GM12872 (cell line): ENCODE data around the gene MYLK4.

Experiments used
- TF ChIP-seq, protein P1 (sequence below): IDR thresholded peaks from 3 replicates; pipeline ENCODE4 v1.5.1; 2011; ENCODE audit warnings: low read depth, mild to moderate bottlenecking, low read length, moderate library complexity; ENCODE audit not compliant: insufficient read depth

Gene MYLK4

DNA sequence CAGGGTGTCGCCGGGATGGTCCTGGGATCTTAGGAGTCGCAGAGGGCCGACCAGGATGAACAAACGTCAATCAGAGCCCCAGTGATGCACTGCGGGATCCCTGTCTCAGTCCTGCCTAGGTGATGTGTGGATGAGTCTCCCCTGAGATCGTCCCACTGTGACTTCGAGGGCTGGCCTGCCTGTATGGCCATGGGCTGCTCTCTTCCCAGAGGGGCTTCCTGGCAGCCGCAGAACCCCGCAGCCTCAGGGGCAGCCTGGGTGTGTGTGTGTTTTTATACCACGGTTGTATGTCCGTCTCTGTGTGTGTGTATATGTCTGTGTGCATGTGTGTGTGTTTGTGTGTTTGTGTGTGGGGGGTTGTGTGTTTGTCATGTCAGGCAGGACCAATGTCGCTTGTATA is 111.6 kb downstream of the MYLK4 start:
- TF ChIP-seq, protein P1, sequence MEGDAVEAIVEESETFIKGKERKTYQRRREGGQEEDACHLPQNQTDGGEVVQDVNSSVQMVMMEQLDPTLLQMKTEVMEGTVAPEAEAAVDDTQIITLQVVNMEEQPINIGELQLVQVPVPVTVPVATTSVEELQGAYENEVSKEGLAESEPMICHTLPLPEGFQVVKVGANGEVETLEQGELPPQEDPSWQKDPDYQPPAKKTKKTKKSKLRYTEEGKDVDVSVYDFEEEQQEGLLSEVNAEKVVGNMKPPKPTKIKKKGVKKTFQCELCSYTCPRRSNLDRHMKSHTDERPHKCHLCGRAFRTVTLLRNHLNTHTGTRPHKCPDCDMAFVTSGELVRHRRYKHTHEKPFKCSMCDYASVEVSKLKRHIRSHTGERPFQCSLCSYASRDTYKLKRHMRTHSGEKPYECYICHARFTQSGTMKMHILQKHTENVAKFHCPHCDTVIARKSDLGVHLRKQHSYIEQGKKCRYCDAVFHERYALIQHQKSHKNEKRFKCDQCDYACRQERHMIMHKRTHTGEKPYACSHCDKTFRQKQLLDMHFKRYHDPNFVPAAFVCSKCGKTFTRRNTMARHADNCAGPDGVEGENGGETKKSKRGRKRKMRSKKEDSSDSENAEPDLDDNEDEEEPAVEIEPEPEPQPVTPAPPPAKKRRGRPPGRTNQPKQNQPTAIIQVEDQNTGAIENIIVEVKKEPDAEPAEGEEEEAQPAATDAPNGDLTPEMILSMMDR, result no peak

DNA sequence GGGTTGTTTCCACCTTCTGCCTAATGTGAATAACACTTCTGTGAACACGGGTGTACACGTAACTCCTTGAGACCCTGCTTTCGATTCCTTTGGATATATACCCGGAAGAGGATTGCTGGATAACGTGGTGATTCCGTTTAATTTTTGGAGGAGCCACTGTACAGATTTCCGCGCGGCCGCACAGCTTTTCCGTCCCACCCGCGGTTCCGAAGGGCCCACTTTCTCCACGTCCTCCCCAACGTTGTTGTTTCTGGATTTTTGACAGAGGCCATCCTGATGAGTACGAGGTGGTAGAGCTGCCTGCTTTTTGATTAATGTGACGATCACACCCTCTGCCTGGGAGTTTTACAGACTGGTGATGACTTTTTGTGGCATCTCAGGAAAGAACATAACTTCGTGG is 114.0 kb downstream of the MYLK4 start:
- TF ChIP-seq, protein P1, result no peak

DNA sequence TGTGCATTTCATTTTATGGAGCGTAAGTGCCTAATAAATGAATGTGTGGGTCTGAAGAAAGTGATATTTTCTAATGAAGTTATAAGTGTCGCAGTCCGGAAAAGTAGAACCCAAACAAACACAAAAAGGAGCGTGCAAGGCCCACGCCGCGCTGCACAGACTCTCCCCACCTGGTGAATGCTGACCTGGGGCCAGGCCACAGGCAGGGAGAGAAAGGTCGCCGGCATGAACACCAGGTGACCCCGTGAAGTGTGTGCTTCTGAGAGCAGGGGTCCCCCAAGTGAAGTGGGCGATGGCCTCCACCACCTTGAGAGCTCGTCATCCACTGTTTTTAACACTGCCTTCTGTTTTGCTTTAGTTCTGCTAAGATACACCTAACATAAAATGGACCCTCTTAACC is 114.8 kb downstream of the MYLK4 start:
- TF ChIP-seq, protein P1, result no peak

DNA sequence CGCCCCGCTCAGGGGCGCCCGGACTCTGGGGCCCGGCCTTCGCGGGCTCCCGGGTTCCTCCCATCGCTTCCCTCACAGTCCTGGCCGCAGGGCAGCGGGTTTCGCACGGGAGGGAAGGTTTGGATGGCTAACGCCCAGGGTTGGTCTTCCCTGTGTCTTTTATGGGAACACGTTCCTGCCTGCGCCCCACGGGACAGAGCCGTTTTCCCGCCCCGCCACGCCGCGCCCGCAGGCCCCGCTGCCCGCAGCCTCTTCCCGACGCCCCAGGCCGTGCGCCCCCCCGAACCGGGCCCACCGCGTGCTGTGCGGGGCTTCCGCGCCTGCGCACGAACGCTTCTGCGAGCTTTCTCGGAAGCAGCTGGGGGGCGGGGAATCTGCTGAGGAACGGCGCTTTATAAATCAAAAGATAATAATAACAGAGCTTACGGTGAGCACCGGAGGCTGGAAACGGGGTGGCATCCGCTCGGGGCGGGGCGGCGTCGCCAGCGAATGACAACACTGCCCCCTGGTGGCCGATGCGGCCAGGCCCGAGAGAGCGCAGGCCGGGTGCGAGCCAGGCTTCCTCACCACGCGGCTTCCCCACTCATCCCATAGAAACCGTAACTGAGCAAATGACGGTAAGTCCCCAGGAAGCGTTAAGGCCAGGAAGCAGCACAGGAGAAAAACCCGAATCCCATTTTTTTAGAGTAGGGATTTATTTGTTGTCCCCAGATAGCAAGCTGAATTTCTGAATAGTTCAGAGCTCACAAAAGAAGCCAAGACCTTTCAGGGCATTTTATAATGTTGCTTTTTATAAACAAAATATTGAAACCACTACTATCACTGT is 116.4 kb downstream of the MYLK4 start:
- TF ChIP-seq, protein P1, result peak; percentile 92

DNA sequence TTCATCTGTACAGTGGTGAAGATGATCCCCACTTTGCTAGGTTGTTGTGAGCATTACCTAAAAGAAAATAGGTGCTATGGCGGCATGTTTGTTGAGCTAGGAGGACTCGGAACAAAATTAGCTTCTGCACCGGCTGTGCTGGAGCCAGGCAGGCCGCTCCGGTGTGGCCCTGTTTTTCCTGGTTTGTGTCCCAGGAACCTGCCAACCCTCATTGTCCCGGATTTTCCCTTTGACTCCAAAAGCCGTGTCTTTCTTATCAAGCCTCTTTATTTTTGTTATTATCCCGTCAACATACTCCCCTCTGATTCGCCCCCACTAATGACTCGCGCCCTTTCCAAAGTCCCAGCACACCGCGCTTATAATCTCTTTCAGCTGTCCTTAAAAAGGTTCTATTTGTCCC is 117.0 kb downstream of the MYLK4 start:
- TF ChIP-seq, protein P1, result no peak

DNA sequence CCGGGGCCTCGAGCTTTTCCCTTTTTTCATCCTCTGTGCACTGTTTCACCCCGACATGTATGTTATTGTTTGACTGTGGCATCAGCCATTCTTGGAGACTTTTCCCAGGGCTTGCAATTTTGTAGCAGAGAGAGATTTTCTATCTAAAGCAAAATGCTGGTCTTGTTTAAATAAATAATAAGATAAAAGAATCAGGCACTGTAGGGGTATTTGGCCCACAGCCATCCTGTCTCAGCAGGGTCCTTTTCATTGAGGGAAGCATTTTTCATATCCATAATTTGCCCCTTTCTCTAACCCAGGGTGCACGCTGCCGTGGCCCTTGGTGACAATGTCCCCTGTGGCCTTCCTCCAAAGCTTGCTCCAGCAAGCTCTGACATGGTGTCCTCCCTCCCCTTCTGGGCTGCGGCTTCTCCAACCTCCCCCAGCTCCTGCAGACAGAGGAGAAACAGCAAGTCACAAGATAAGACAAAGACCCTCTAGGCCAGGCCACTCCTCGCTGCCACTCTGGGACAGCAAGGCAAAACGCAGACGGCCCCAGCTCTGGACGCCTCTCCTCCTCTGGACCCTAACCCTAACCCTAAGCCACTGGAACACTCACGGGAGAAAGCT is 117.6 kb downstream of the MYLK4 start:
- TF ChIP-seq, protein P1, result no peak

DNA sequence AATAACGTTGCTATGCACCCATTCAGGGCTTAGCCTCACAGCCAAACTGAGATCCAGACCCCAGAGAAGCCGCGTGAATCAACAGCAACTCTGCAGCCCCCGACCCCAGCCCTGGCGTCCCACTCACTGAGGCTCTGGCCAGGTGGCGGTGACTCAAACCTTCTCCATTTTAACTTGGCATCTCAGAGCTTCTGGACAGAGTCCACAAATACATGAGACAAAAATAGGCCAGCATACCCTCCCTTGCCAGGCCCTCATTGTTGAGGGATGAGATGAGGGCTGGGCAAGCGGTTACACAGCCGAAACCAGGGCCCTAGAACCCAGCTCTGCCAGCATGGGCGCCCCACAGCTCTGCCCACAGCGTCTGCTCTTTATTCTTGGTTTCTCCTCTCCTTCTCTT is 118.4 kb downstream of the MYLK4 start:
- TF ChIP-seq, protein P1, result no peak
